ENCODE data around the gene PMPCA. TPM values are rescaled to one million over a fixed set of nuclear protein-coding genes. Genes with fewer than 3 reads are reported as not detected.

PMPCA gene
- total RNA-seq, 1 experiment from 2014 or later, result 116 TPM

- TF ChIP-seq, protein P1, sequence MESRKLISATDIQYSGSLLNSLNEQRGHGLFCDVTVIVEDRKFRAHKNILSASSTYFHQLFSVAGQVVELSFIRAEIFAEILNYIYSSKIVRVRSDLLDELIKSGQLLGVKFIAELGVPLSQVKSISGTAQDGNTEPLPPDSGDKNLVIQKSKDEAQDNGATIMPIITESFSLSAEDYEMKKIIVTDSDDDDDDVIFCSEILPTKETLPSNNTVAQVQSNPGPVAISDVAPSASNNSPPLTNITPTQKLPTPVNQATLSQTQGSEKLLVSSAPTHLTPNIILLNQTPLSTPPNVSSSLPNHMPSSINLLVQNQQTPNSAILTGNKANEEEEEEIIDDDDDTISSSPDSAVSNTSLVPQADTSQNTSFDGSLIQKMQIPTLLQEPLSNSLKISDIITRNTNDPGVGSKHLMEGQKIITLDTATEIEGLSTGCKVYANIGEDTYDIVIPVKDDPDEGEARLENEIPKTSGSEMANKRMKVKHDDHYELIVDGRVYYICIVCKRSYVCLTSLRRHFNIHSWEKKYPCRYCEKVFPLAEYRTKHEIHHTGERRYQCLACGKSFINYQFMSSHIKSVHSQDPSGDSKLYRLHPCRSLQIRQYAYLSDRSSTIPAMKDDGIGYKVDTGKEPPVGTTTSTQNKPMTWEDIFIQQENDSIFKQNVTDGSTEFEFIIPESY (IDR thresholded peaks at IDR 0.05; ENCODE audit: extremely low read depth, insufficient replicate concordance, low read length), result no peak
These were observed 61.5 kb downstream of the PMPCA start (continued) for GRCh38 chr9:136471802-136472487.

DNA sequence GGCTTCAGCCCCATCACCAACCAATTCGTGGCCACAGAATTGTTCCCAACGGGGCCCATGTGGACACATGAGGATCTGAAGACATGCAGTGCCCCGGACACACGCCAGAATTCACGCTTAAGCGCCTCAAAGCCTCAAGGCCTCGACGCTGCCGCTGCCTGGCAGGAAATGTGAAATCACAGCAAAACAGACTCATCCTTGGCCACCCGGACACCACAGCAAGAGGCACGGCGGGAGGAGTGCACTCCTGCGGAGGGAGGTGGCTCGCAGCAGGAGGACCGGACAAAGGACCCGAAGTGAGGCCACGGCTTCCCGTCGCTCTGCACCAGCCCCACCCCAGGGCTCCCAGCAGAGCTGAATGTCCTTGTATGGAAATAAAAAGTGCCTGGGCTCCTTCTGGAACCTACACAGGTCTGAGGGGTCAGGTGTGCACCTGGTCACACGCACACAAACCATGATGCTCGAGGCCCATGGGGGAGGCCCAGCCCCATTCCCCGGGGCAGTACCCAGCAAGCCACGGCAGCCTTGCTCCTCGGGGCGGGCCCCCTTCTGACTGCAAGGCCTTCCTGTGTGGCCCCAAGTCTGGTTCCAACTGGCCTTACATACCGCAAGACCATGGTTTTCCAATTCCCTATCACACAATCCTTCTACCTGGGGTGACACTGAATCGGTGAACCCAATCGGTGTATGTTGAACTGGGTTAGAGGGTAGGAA, 62.3 kb downstream of the PMPCA start:
- H3K27ac ChIP-seq (ENCODE audit: low read depth, low read length), result no peak overlapping the region
- no peaks in the 10 kb centered on the region for H3K9me2 ChIP-seq (ENCODE audit: insufficient read depth)
- H3K9ac ChIP-seq (ENCODE audit: low read length), result no peak overlapping the region
- ATAC-seq, result no peak
- peaks cover 55 to 76% of the 10 kb centered on the region in 2 experiments for H3K36me3 ChIP-seq (ENCODE audit: control insufficient read depth in 1 of 2, insufficient read depth in 2 of 2, low read length in 2 of 2)
- BruUV-seq (replicated peaks), result no TSS peak
- no peak overlapping the region for H3K4me3 ChIP-seq (replicated peaks in 1 of 2; ENCODE audit: low read depth in 1 of 2, low read length in 2 of 2)
- no peak overlapping the region for H2AFZ ChIP-seq (ENCODE audit: low read depth, low read length, poor library complexity, severe bottlenecking)
- RAD21 ChIA-PET (ENCODE audit: low non-redundant PET in 1 of 2, low total read pairs in 2 of 2, uncharacterized antibody in 2 of 2, unreplicated experiment in 2 of 2), result no interaction called here
- intact Hi-C loops (cut with micrococcal nuclease), result no loop called here
- peaks cover 89% of the 10 kb centered on the region for H3K79me2 ChIP-seq (ENCODE audit: insufficient read depth, low read length)
- POLR2A ChIA-PET, result no interaction called here
- no peak for TF ChIP-seq FOSL1 (IDR thresholded peaks at IDR 0.05; ENCODE audit: low read depth)
- no peak for TF ChIP-seq EZH2phosphoT487 (IDR thresholded peaks at IDR 0.05; ENCODE audit: borderline replicate concordance)
- no peak for TF ChIP-seq SIN3A (IDR thresholded peaks at IDR 0.05; ENCODE audit: low read depth)
- TF ChIP-seq TCF7L2 (IDR thresholded peaks at IDR 0.05; ENCODE audit: borderline replicate concordance, extremely low read depth, insufficient read depth, insufficient read length), result no peak
- TF ChIP-seq, protein P1 (IDR thresholded peaks at IDR 0.05; ENCODE audit: extremely low read depth, insufficient replicate concordance, low read length), result no peak
- TF ChIP-seq POLR2AphosphoS5 (IDR thresholded peaks at IDR 0.05; ENCODE audit: low read depth, low read length), result no peak
- no peak for TF ChIP-seq YY1 (IDR thresholded peaks at IDR 0.05; ENCODE audit: extremely low read depth, insufficient replicate concordance, low read depth, low read length)
- TF ChIP-seq RAD21 (IDR thresholded peaks at IDR 0.05; ENCODE audit: low read depth), result no peak
- TF ChIP-seq, protein P2, sequence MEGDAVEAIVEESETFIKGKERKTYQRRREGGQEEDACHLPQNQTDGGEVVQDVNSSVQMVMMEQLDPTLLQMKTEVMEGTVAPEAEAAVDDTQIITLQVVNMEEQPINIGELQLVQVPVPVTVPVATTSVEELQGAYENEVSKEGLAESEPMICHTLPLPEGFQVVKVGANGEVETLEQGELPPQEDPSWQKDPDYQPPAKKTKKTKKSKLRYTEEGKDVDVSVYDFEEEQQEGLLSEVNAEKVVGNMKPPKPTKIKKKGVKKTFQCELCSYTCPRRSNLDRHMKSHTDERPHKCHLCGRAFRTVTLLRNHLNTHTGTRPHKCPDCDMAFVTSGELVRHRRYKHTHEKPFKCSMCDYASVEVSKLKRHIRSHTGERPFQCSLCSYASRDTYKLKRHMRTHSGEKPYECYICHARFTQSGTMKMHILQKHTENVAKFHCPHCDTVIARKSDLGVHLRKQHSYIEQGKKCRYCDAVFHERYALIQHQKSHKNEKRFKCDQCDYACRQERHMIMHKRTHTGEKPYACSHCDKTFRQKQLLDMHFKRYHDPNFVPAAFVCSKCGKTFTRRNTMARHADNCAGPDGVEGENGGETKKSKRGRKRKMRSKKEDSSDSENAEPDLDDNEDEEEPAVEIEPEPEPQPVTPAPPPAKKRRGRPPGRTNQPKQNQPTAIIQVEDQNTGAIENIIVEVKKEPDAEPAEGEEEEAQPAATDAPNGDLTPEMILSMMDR (IDR thresholded peaks at IDR 0.05 in 2 of 3, conservative IDR thresholded peaks at IDR 0.05 in 1 of 3; ENCODE audit: borderline replicate concordance in 1 of 3, insufficient read depth in 1 of 3, low read depth in 2 of 3, low read length in 2 of 3), result no peak
- H3K27me3 ChIP-seq (ENCODE audit: insufficient read depth, low read length), result no peaks in the 10 kb centered on the region
- DNase-seq (ENCODE audit: low read depth, low spot score), result no peak
- CTCF ChIA-PET, result no interaction called here
- no peaks in the 10 kb centered on the region for H3K9me3 ChIP-seq (ENCODE audit: control insufficient read depth in 1 of 2, insufficient read depth in 1 of 2, low read depth in 1 of 2, low read length in 2 of 2)
- no peaks in the 10 kb centered on the region for H4K20me1 ChIP-seq (ENCODE audit: insufficient read depth)
- H3K4me2 ChIP-seq (ENCODE audit: low read length), result no peak overlapping the region
- no peaks in the 10 kb centered on the region for H3K4me1 ChIP-seq (ENCODE audit: control insufficient read depth in 1 of 2, insufficient read depth in 2 of 2, low read length in 2 of 2)
